Measurements from ENCODE around the gene LRP6.

Gene LRP6

DNA sequence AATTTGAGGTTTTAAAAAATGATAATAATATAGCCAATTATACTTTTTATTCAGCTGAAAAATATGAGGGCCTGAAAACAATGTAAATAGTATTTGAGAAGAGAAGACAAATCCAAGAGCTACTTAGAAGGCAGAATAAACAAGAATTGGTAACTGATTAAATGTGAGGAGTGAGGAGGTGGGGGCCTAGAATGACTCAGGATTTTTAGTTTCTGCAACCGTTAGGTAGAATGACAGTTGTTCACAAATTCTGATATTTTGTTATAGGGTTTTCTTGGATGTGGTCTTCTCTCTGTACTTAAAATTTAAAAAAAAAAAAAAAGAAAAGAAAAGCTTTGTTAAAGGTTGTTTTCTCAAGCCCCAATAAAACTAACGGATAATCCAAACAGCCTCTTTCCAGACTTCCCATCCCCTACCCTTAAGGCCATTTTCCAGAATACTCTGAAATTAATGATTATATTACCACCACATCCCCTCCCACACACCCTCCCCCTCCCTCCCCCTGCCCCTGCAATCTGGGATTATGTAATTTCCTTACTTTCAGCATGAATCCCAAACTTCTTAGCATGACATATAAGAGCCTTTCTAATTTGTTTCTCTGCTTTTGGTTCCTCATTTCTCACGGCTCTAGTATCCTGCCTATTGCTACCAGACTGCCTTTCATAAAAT lies 50.4 kb downstream of the LRP6 start:
- H3K4me3 ChIP-seq (ENCODE audit: severe bottlenecking) = no peak overlapping the region
- no peak for ATAC-seq (ENCODE audit: low read depth)
- TF ChIP-seq, protein P1, sequence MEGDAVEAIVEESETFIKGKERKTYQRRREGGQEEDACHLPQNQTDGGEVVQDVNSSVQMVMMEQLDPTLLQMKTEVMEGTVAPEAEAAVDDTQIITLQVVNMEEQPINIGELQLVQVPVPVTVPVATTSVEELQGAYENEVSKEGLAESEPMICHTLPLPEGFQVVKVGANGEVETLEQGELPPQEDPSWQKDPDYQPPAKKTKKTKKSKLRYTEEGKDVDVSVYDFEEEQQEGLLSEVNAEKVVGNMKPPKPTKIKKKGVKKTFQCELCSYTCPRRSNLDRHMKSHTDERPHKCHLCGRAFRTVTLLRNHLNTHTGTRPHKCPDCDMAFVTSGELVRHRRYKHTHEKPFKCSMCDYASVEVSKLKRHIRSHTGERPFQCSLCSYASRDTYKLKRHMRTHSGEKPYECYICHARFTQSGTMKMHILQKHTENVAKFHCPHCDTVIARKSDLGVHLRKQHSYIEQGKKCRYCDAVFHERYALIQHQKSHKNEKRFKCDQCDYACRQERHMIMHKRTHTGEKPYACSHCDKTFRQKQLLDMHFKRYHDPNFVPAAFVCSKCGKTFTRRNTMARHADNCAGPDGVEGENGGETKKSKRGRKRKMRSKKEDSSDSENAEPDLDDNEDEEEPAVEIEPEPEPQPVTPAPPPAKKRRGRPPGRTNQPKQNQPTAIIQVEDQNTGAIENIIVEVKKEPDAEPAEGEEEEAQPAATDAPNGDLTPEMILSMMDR (IDR thresholded peaks at IDR 0.05; ENCODE audit: poor library complexity, severe bottlenecking) = no peak
- H3K36me3 ChIP-seq (ENCODE audit: low read depth) = no peaks in the 10 kb centered on the region
- no peaks in the 10 kb centered on the region for H3K4me1 ChIP-seq (ENCODE audit: insufficient read depth, poor library complexity, severe bottlenecking)
- no peaks in the 10 kb centered on the region for H3K9me3 ChIP-seq (ENCODE audit: severe bottlenecking)
- DNase-seq (ENCODE audit: low spot score) = no peak
- H3K27me3 ChIP-seq (ENCODE audit: insufficient read depth, poor library complexity, severe bottlenecking) = no peaks in the 10 kb centered on the region
- no peak overlapping the region for H3K27ac ChIP-seq (ENCODE audit: poor library complexity, severe bottlenecking)

GRCh38 chr12:12214635-12215131 lies 52.2 kb downstream of the LRP6 start:
- TF ChIP-seq, protein P1 (IDR thresholded peaks at IDR 0.05; ENCODE audit: poor library complexity, severe bottlenecking) = no peak
- H3K27me3 ChIP-seq (ENCODE audit: insufficient read depth, poor library complexity, severe bottlenecking) = no peaks in the 10 kb centered on the region
- peak overlapping the region; percentile 26 for H3K27ac ChIP-seq (ENCODE audit: poor library complexity, severe bottlenecking)
- no peak for DNase-seq (ENCODE audit: low spot score)
- H3K9me3 ChIP-seq (ENCODE audit: severe bottlenecking) = no peaks in the 10 kb centered on the region
- H3K4me3 ChIP-seq (ENCODE audit: severe bottlenecking) = no peak overlapping the region
- no peaks in the 10 kb centered on the region for H3K4me1 ChIP-seq (ENCODE audit: insufficient read depth, poor library complexity, severe bottlenecking)
- no peaks in the 10 kb centered on the region for H3K36me3 ChIP-seq (ENCODE audit: low read depth)
- peak; percentile 71 for ATAC-seq (ENCODE audit: low read depth)

- TF ChIP-seq, protein P1 (IDR thresholded peaks at IDR 0.05; ENCODE audit: poor library complexity, severe bottlenecking) = no peak
- no peak overlapping the region for H3K4me3 ChIP-seq (ENCODE audit: severe bottlenecking)
Observed at GRCh38 chr12:12214201-12214600, 52.6 kb downstream of the LRP6 start.

GRCh38 chr12:12212769-12213168 lies 54.1 kb downstream of the LRP6 start:
- no peak for DNase-seq (ENCODE audit: low spot score)
- Histone ChIP-seq H3K4me1 (ENCODE audit: insufficient read depth, poor library complexity, severe bottlenecking) (no peaks in the 10 kb centered on the region), H3K36me3 (ENCODE audit: low read depth) (no peaks in the 10 kb centered on the region), H3K27ac (ENCODE audit: poor library complexity, severe bottlenecking) (no peak overlapping the region), H3K4me3 (ENCODE audit: severe bottlenecking) (no peak overlapping the region), H3K9me3 (ENCODE audit: severe bottlenecking) (no peaks in the 10 kb centered on the region), H3K27me3 (ENCODE audit: insufficient read depth, poor library complexity, severe bottlenecking) (no peaks in the 10 kb centered on the region)
- TF ChIP-seq, protein P1 (IDR thresholded peaks at IDR 0.05; ENCODE audit: poor library complexity, severe bottlenecking) = no peak
- ATAC-seq (ENCODE audit: low read depth) = no peak

More at GRCh38 chr12:12214201-12214600, 52.6 kb downstream of the LRP6 start:
- Histone ChIP-seq H3K27me3 (ENCODE audit: insufficient read depth, poor library complexity, severe bottlenecking) (no peaks in the 10 kb centered on the region), H3K36me3 (ENCODE audit: low read depth) (no peaks in the 10 kb centered on the region), H3K9me3 (ENCODE audit: severe bottlenecking) (no peaks in the 10 kb centered on the region), H3K27ac (ENCODE audit: poor library complexity, severe bottlenecking) (peak overlapping the region; percentile 26), H3K4me1 (ENCODE audit: insufficient read depth, poor library complexity, severe bottlenecking) (no peaks in the 10 kb centered on the region)
- ATAC-seq (ENCODE audit: low read depth) (no peak), DNase-seq (ENCODE audit: low spot score) (no peak)

DNA sequence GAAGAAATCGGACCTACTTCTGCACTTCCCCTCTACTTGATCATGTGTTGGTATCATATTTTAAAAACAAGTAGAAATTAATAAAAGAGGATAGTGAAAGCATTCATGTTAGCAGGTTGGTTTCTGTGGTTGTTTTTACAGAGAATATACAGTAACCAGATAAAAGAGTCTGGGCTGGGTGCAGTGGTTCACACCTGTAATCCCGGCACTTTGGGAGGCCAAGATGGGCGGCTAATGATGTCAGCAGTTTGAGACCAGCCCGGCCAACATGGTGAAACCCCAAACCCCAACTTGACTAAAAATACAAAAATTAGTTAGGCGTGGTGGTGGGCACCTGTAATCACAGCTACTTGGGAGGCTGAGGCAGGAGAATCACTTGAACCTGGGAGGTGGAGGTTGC lies 55.9 kb downstream of the LRP6 start:
- Histone ChIP-seq H3K9me3 (ENCODE audit: severe bottlenecking) (no peaks in the 10 kb centered on the region), H3K27ac (ENCODE audit: poor library complexity, severe bottlenecking) (no peak overlapping the region), H3K27me3 (ENCODE audit: insufficient read depth, poor library complexity, severe bottlenecking) (no peaks in the 10 kb centered on the region), H3K4me1 (ENCODE audit: insufficient read depth, poor library complexity, severe bottlenecking) (no peaks in the 10 kb centered on the region), H3K4me3 (ENCODE audit: severe bottlenecking) (no peak overlapping the region), H3K36me3 (ENCODE audit: low read depth) (no peaks in the 10 kb centered on the region)
- ATAC-seq (ENCODE audit: low read depth) = no peak
- TF ChIP-seq, protein P1 (IDR thresholded peaks at IDR 0.05; ENCODE audit: poor library complexity, severe bottlenecking) = no peak
- DNase-seq (ENCODE audit: low spot score) = no peak
